Measurements from ENCODE around the gene MAX.

Gene MAX

DNA sequence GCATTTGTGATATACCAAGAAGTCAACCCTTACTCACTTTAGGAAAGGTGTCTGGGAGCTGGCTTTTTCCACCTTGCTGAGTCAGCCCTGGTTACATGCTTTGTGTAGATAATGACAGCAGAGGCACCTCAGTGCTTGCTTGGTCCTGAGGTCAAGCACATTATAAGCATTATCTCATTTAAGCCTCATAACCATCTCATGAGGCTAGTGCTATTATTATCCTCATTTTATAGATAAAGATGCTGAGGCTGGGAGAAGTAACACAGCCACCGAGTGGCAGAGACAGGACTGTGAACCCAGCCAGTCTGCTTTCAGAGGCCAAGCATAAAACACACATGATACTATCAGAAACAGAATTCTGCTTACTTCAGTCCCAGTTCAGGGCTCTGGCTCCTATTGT is 29.4 kb downstream of the MAX start:
- no peak for DNase-seq (ENCODE audit: low read depth)

DNA sequence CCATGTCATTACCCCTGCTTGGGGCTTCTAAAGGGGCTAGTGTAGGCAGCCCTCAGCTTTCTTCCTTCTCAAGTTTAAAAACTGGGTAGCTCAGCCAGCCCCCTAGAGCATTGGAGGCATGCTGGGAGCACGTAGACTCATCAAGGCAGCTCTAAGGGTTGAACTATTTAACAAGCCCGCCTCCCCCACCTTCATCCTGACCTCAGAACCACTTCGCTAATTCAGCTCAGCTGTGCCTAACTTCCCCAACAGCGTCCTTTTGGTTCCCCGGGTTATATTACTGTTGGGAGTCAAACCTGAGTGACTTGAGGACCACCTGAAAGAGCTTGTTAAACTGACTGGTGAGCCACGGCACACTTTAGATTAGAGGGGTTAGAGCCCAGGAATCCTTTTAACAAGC is 30.1 kb downstream of the MAX start:
- no peak for DNase-seq (ENCODE audit: low read depth)

DNA sequence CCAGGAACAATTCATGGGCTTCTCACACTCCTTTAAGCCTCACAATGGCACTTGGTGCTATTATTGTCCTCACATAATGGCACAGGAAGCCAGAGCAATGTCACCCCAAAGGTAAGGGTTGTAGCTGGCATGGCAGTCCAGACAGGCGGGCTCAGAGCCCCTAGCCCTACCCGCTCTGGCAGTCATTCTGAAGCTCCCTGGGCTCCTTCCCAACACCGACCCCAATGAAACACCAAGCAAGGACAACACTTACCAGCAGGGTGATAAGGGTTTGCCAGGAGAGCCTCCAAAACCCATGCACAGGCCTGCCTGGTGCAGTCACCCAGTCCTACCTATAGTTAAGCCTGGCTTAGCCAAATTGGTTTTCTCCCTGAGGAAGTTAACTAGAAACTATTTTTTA is 30.8 kb downstream of the MAX start:
- DNase-seq (ENCODE audit: low read depth): no peak

DNA sequence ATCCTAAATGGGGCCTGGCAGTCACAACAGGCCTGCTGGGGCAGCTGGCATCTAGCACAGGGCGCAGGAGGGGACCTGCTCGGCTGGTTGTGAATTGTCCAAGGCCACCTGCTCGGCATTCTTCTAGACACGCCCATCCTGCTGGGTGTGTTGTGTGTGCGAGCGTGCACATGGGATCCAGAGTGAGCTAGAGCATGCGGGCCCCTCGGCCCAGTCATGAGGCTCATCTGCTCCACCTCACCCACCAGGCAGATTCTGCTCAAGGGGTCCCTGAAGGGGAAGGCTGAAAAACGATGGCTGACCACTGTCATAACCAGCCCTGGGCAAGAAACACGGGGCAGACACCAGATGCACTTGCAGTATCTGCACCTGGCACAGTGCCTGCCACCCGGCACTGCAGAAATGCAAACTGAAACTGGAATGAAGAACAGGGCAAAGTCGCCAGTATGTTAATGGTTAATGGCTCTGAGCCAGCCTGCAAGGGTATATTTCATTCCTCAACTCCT is 31.8 kb downstream of the MAX start:
- DNase-seq (ENCODE audit: low read depth): no peak

GRCh38 chr14:65069874-65070413 is 32.4 kb downstream of the MAX start:
- DNase-seq (ENCODE audit: low read depth): no peak

- DNase-seq (ENCODE audit: low read depth): no peak
Measured at GRCh38 chr14:65065719-65066118, 36.6 kb downstream of the MAX start.

- DNase-seq (ENCODE audit: low read depth): no peak
Measured at GRCh38 chr14:65062096-65063075, 39.9 kb downstream of the MAX start.

DNA sequence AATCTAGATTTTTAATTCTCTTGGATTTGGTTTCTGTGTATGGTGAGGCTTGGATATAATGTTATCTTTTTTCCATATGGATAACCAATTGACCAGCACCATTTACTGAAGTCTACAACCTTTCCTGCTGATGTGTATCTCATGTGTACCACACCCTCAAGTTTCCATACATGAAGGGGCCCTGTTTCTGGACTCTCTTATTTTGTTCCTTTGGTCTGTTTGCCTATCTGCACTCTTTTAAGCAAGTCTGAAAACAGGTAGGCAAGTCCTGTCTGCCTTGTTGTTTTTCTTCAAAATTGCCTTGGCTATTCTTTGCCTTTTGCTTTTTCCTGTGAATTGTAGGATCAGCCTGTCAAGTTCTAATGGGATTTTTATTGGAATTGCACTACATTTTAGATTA is 44.6 kb downstream of the MAX start:
- DNase-seq (ENCODE audit: low read depth): no peak

- DNase-seq (ENCODE audit: low read depth): no peak
Measured at GRCh38 chr14:65054471-65055085, 47.7 kb downstream of the MAX start.

DNA sequence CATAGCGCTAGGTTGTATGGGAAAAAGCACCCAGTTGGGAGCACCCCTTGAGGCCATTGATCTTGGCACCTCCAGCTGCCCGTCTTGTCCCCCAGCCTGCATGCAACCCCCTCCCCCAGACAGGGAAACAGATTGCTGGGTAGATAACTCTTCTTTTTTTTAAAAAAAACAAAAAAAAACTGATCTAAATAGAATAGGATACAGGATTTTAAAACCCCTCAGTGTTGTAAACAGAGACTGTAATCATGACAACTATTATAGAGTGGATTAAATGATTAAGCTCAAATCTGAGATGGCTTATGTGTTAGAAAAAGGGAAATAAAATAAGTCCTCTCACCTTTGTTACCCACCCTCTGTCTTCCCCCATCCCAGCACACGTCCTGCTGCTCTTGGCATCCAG is 48.9 kb downstream of the MAX start:
- no peak for DNase-seq (ENCODE audit: low read depth)

DNA sequence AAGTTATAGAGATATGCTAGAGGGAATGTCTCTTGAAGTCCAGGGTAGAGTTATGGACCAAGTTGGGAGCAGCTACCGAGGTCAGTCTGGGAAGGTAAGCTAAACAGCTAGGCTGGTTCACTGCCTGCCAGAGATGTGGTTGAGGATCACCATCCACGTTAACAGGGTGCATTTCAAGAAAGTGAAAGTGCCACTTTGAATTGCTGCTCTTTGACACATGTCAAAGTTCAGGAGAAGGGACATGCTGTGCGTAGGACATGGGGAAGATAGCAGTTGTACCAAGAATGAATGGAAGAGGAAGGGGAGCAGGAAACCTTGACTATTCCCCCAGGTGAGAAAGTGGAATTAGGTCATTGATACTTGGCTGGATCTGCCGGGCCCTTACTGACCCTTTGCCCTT is 49.5 kb downstream of the MAX start:
- DNase-seq (ENCODE audit: low read depth): no peak

GRCh38 chr14:65045709-65046108 is 56.6 kb downstream of the MAX start:
- DNase-seq (ENCODE audit: low read depth): no peak

- DNase-seq (ENCODE audit: low read depth): no peak
Measured at GRCh38 chr14:65045006-65045405, 57.3 kb downstream of the MAX start.

- no peak for DNase-seq (ENCODE audit: low read depth)
Measured at GRCh38 chr14:65044596-65044959, 57.7 kb downstream of the MAX start.

GRCh38 chr14:65043893-65044595 is 58.3 kb downstream of the MAX start:
- no peak for DNase-seq (ENCODE audit: low read depth)

DNA sequence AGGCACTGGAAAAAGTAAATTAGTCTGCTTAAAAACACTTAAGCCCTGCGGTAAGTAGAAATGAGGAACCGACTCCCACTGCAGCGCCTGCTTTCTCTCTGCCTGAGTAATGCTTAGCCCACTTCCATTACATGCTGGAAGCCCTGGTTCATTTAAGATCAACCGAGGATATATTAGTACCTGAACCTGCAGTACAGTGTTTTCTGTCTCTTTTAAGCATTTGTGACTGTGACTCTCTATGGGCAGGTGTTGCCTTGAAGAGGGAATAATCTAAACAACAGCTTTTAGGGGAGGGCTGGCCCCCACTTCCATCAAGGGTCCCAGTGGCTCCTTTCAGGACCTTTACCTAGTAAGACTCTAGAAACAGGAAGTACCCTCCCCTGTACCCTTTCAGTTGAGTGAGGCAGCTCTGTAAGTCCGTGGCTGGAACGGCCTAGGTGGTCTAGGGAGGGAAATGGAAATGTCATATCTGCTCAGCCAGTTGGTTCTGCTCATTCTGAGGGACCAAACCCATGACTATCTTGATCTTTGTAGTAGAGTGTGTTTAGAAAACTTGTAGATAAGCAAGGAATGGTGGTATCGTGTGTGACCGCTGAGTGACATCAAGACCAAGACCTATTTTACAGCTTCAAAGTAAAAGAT is 59.5 kb downstream of the MAX start:
- DNase-seq (ENCODE audit: low read depth): no peak

- DNase-seq (ENCODE audit: low read depth): no peak
Measured at GRCh38 chr14:65042296-65042695, 60.0 kb downstream of the MAX start.

- no peak for DNase-seq (ENCODE audit: low read depth)
Measured at GRCh38 chr14:65041434-65041915, 60.8 kb downstream of the MAX start.

- no peak for DNase-seq (ENCODE audit: low read depth)
Measured at GRCh38 chr14:65040666-65041433, 61.5 kb downstream of the MAX start.

- DNase-seq (ENCODE audit: low read depth): no peak
Measured at GRCh38 chr14:65038966-65039365, 63.4 kb downstream of the MAX start.

- no peak for DNase-seq (ENCODE audit: low read depth)
Measured at GRCh38 chr14:65035049-65035448, 67.3 kb downstream of the MAX start.

Measured in stromal cell of bone marrow (primary cell).